ENCODE measurements around the gene MECR.

GRCh38 chr1:29197590-29197924 lies 33.2 kb downstream of the MECR start:
- peak; percentile 64 to 75 (median 65) for TF ChIP-seq CTCF (optimal IDR thresholded peaks at IDR 0.05 in 1 of 3, IDR thresholded peaks at IDR 0.05 in 1 of 3, conservative IDR thresholded peaks at IDR 0.05 in 1 of 3; ENCODE audit: extremely low read depth in 1 of 3, insufficient read depth in 2 of 3, low read length in 3 of 3)
- TF ChIP-seq EZH2 (IDR thresholded peaks at IDR 0.05; ENCODE audit: low read length): no peak

Measured in keratinocyte (primary cell).